Left lung (tissue), 10 donors: Measurements from ENCODE around the gene METTL9. TPM values are rescaled to one million over a fixed set of nuclear protein-coding genes. Genes with fewer than 3 reads are reported as not detected.

Experiments used
- ATAC-seq: fragments of 200-7000 bp; cut with Tn5 transposase; one replicate; pipeline ENCODE4 v1.9.1; 2020; ENCODE audit warnings: moderate library complexity
- DNase-seq, 4 donors: peaks; one replicate each; pipeline ENCODE4 v3.0.0-alpha.2; 2013 to 2020
- H3K27ac ChIP-seq, 2 donors: fragments of 200-600 bp; sonication (generic) in 1 of 2; one replicate each; pipeline versions ENCODE4 v1.5.0 to v1.8.0; 2020 to 2021
- H3K27me3 ChIP-seq, 2 donors: fragments of 200-600 bp; sonication (generic) in 1 of 2; one replicate each; pipeline versions ENCODE4 v1.5.0 to v1.8.0; 2020 to 2021
- H3K36me3 ChIP-seq, 2 donors: fragments of 200-600 bp; sonication (generic) in 1 of 2; one replicate each; pipeline versions ENCODE4 v1.5.0 to v1.8.0; 2020 to 2021
- H3K4me1 ChIP-seq, 2 donors: fragments of 200-600 bp; one replicate each; pipeline ENCODE4 v1.8.0; 2021
- H3K4me3 ChIP-seq, 2 donors: fragments of 200-600 bp; sonication (generic) in 1 of 2; one replicate each; pipeline versions ENCODE4 v1.5.0 to v1.8.0; 2020 to 2021; ENCODE audit warnings: mild to moderate bottlenecking in 1 of 2
- H3K9me3 ChIP-seq, 2 donors: fragments of 200-600 bp; sonication (generic) in 1 of 2; one replicate each; pipeline versions ENCODE4 v1.5.0 to v1.8.0; 2020 to 2021
- CTCF ChIP-seq, 2 donors: fragments of 200-600 bp; sonication (generic) in 1 of 2; IDR thresholded peaks; one replicate each; pipeline versions ENCODE4 v1.5.0 to v1.8.0; 2021; ENCODE audit warnings: antibody characterized with exemption in 2 of 2
- intact Hi-C, 2 donors: fragments of 100-400 bp; cut with DNase I; formaldehyde crosslinking; loops; one replicate each; pipeline versions ENCODE4 v1.11.2 to v1.14.2; 2022
- polyA plus RNA-seq, 6 donors: library from polyadenylated mRNA; unstranded; fragments of 120-200 nt; gene quantifications; one replicate each; pipeline ENCODE4 v1.2.1, GENCODE V29; 2013; ENCODE audit not compliant: insufficient read length in 6 of 6
- total RNA-seq, 2 donors: library from RNA; stranded (reverse); fragmentation: NEBNext Ultra II Directional; extraction: Animal tissue kit (Norgen Biotek cat#: 25700); gene quantifications; one replicate each; pipeline ENCODE4 v1.2.1, GENCODE V29; 2021
- donor health status: DM: no; HTN: yes; CAD: no.
- donor health status: DM: no; HTN: no; CAD: no.

The METTL9 gene
- total and polyA plus RNA-seq, 8 donors = 93.7 to 169 (median 154) TPM

GRCh38 chr16:21654881-21655280 lies 55.5 kb downstream of the METTL9 start:
- intact Hi-C loops = loop anchor here in 1 of 2 donors (10.0 kb wide), 1 partner anchor 50 kb away; no protein-coding TSS in a partner anchor
- DNase-seq = no peak
- Histone ChIP-seq H3K27me3 (no peaks in the 10 kb centered on the region), H3K27ac (peak overlapping the region in 1 of 2 donors; percentile 88), H3K36me3 (peaks cover 0 to 5% of the 10 kb centered on the region in 2 donors), H3K9me3 (no peaks in the 10 kb centered on the region), H3K4me1 (peaks cover 0 to 57% of the 10 kb centered on the region in 2 donors), H3K4me3 (no peak overlapping the region)
- no peak for ATAC-seq
- TF ChIP-seq CTCF (IDR thresholded peaks at IDR 0.05) = no peak

- H3K36me3 ChIP-seq = peaks cover 0 to 5% of the 10 kb centered on the region in 2 donors
- peak in 1 of 4 donors; percentile 39 for DNase-seq
- no peaks in the 10 kb centered on the region for H3K27me3 ChIP-seq
- peaks cover 0 to 54% of the 10 kb centered on the region in 2 donors for H3K4me1 ChIP-seq
- peak; percentile 76 to 83 for TF ChIP-seq CTCF (IDR thresholded peaks at IDR 0.05)
- no peak overlapping the region for H3K27ac ChIP-seq
- no peaks in the 10 kb centered on the region for H3K9me3 ChIP-seq
- ATAC-seq = peak; percentile 70
- intact Hi-C loops = loop anchor here in 1 of 2 donors (10.0 kb wide), 1 partner anchor 48 kb away; no protein-coding TSS in a partner anchor
- no peak overlapping the region for H3K4me3 ChIP-seq
Measured at GRCh38 chr16:21656795-21657768, 57.7 kb downstream of the METTL9 start.

GRCh38 chr16:21659124-21659523 lies 59.7 kb downstream of the METTL9 start:
- Histone ChIP-seq H3K36me3 (peaks cover 0 to 5% of the 10 kb centered on the region in 2 donors), H3K27ac (no peak overlapping the region), H3K4me1 (peaks cover 4 to 41% of the 10 kb centered on the region in 2 donors), H3K27me3 (peaks cover 0 to 14% of the 10 kb centered on the region in 2 donors), H3K9me3 (no peaks in the 10 kb centered on the region), H3K4me3 (no peak overlapping the region)
- no peak for DNase-seq
- ATAC-seq = peak; percentile 49
- no peak for TF ChIP-seq CTCF (IDR thresholded peaks at IDR 0.05)
- intact Hi-C loops = loop anchor here in 1 of 2 donors (10.0 kb wide), 1 partner anchor 46 kb away; no protein-coding TSS in a partner anchor

- Histone ChIP-seq H3K9me3 (no peaks in the 10 kb centered on the region), H3K4me3 (no peak within 1 kb of the TSS), H3K27ac (no peak within 1 kb of the TSS), H3K27me3 (peaks cover 10 to 45% of the 10 kb centered on the region in 2 donors), H3K36me3 (no peaks in the 10 kb centered on the region), H3K4me1 (peaks cover 3 to 6% of the 10 kb centered on the region in 2 donors)
- DNase-seq (peak in 1 of 4 donors; percentile 83), ATAC-seq (peak; percentile 61)
- intact Hi-C loops = no loop called here
- TF ChIP-seq CTCF (IDR thresholded peaks at IDR 0.05) = no peak
Measured at GRCh38 chr16:21663889-21664647, 64.7 kb downstream of the METTL9 start, which contains the start of gene OTOA. TSS of gene OTOA (plus strand) at chr16:21663968. CDS start at chr16:21678515, 14,547 bp downstream.
